Measurements from ENCODE around the gene DMKN. TPM values are rescaled to one million over a fixed set of nuclear protein-coding genes. Genes with fewer than 3 reads are reported as not detected.

Gene DMKN
- total RNA-seq, 2 experiments from 2014 or later, result 2.1 to 2.4 TPM

GRCh38 chr19:35556846-35557538 is 43.5 kb upstream of the DMKN start:
- peaks cover 9% of the 10 kb centered on the region for H3K4me1 Mint-ChIP-seq (ENCODE audit: low read depth)
- ChIA-PET CTCF (interaction anchor here (1.1 to 5.2 kb wide), 4 partner anchors 8 to 47 kb away, joined by 3 to 31 read pairs (median 6); no protein-coding TSS in a partner anchor), POLR2A (no interaction called here)
- no peaks in the 10 kb centered on the region for H3K9me3 Mint-ChIP-seq
- intact Hi-C loops (cut with micrococcal nuclease), result no loop called here
- DNase-seq, result no peak
- H3K27ac Mint-ChIP-seq, result no peak overlapping the region
- H3K27me3 Mint-ChIP-seq, result peaks cover 35% of the 10 kb centered on the region
- no peaks in the 10 kb centered on the region for H3K36me3 Mint-ChIP-seq
- H3K4me3 Mint-ChIP-seq, result peak overlapping the region; percentile 1

GRCh38 chr19:35556025-35556590 is 42.7 kb upstream of the DMKN start:
- H3K27me3 Mint-ChIP-seq, result peaks cover 28% of the 10 kb centered on the region
- no peak overlapping the region for H3K4me3 Mint-ChIP-seq
- ChIA-PET CTCF (interaction anchor here (1.1 to 5.2 kb wide), 4 partner anchors 7 to 61 kb away, joined by 3 to 31 read pairs (median 6); no protein-coding TSS in a partner anchor), POLR2A (no interaction called here)
- intact Hi-C loops (cut with micrococcal nuclease), result no loop called here
- peaks cover 9% of the 10 kb centered on the region for H3K4me1 Mint-ChIP-seq (ENCODE audit: low read depth)
- H3K9me3 Mint-ChIP-seq, result no peaks in the 10 kb centered on the region
- no peak overlapping the region for H3K27ac Mint-ChIP-seq
- no peak for DNase-seq
- no peaks in the 10 kb centered on the region for H3K36me3 Mint-ChIP-seq

GRCh38 chr19:35555301-35556005 is 42.0 kb upstream of the DMKN start:
- H3K4me3 Mint-ChIP-seq, result no peak overlapping the region
- H3K36me3 Mint-ChIP-seq, result peaks cover 2% of the 10 kb centered on the region
- peaks cover 9% of the 10 kb centered on the region for H3K4me1 Mint-ChIP-seq (ENCODE audit: low read depth)
- ChIA-PET POLR2A (no interaction called here), CTCF (interaction anchor here (1.4 to 2.7 kb wide), 2 partner anchors 45 to 60 kb away, joined by 4 to 8 read pairs; no protein-coding TSS in a partner anchor)
- H3K9me3 Mint-ChIP-seq, result no peaks in the 10 kb centered on the region
- no peak for DNase-seq
- no peak overlapping the region for H3K27ac Mint-ChIP-seq
- H3K27me3 Mint-ChIP-seq, result peaks cover 23% of the 10 kb centered on the region
- intact Hi-C loops (cut with micrococcal nuclease), result no loop called here

GRCh38 chr19:35554076-35554475 is 40.6 kb upstream of the DMKN start:
- H3K9me3 Mint-ChIP-seq, result no peaks in the 10 kb centered on the region
- intact Hi-C loops (cut with micrococcal nuclease), result no loop called here

GRCh38 chr19:35553385-35554000 is 40.0 kb upstream of the DMKN start:
- ChIA-PET CTCF (interaction anchor here (0.7 kb wide), 1 partner anchor 221 kb away, joined by 3 read pairs; no protein-coding TSS in a partner anchor), POLR2A (no interaction called here)
- no peak for DNase-seq
- intact Hi-C loops (cut with micrococcal nuclease), result no loop called here
- peaks cover 5% of the 10 kb centered on the region for H3K27me3 Mint-ChIP-seq
- H3K4me3 Mint-ChIP-seq, result no peak overlapping the region
- H3K4me1 Mint-ChIP-seq (ENCODE audit: low read depth), result peaks cover 14% of the 10 kb centered on the region
- H3K36me3 Mint-ChIP-seq, result peaks cover 8% of the 10 kb centered on the region
- H3K9me3 Mint-ChIP-seq, result no peaks in the 10 kb centered on the region
- H3K27ac Mint-ChIP-seq, result no peak overlapping the region

More at GRCh38 chr19:35554076-35554475, 40.6 kb upstream of the DMKN start:
- Mint-ChIP-seq H3K4me3 (no peak overlapping the region), H3K36me3 (peaks cover 6% of the 10 kb centered on the region), H3K27me3 (peaks cover 9% of the 10 kb centered on the region), H3K4me1 (ENCODE audit: low read depth) (peaks cover 12% of the 10 kb centered on the region), H3K27ac (no peak overlapping the region)
- ChIA-PET CTCF (interaction anchor here (0.7 kb wide), 1 partner anchor 221 kb away, joined by 3 read pairs; no protein-coding TSS in a partner anchor), POLR2A (no interaction called here)
- DNase-seq, result no peak

- peaks cover 14% of the 10 kb centered on the region for H3K4me1 Mint-ChIP-seq (ENCODE audit: low read depth)
- intact Hi-C loops (cut with micrococcal nuclease), result no loop called here
- CTCF ChIA-PET, result no interaction called here
Observed at GRCh38 chr19:35552534-35553384, 39.3 kb upstream of the DMKN start.

GRCh38 chr19:35551091-35551810 is 37.8 kb upstream of the DMKN start:
- no peaks in the 10 kb centered on the region for H3K9me3 Mint-ChIP-seq
- peaks cover 21% of the 10 kb centered on the region for H3K36me3 Mint-ChIP-seq
- DNase-seq, result no peak
- ChIA-PET CTCF (interaction anchor here (1.0 kb wide), 1 partner anchor 15 kb away, joined by 3 read pairs; no protein-coding TSS in a partner anchor), POLR2A (no interaction called here)
- no peak overlapping the region for H3K27ac Mint-ChIP-seq
- peaks cover 24% of the 10 kb centered on the region for H3K4me1 Mint-ChIP-seq (ENCODE audit: low read depth)
- no peaks in the 10 kb centered on the region for H3K27me3 Mint-ChIP-seq
- H3K4me3 Mint-ChIP-seq, result no peak overlapping the region
- intact Hi-C loops (cut with micrococcal nuclease), result no loop called here

More at GRCh38 chr19:35552534-35553384, 39.3 kb upstream of the DMKN start:
- no peak for DNase-seq
- H3K4me3 Mint-ChIP-seq, result no peak overlapping the region
- no peak overlapping the region for H3K27ac Mint-ChIP-seq
- H3K36me3 Mint-ChIP-seq, result peaks cover 12% of the 10 kb centered on the region
- H3K27me3 Mint-ChIP-seq, result peaks cover 3% of the 10 kb centered on the region
- POLR2A ChIA-PET, result no interaction called here
- no peaks in the 10 kb centered on the region for H3K9me3 Mint-ChIP-seq

- ChIA-PET POLR2A (no interaction called here), CTCF (interaction anchor here (0.9 to 3.8 kb wide), 4 partner anchors 9 to 48 kb away, joined by 4 to 34 read pairs (median 20); no protein-coding TSS in a partner anchor)
- Mint-ChIP-seq H3K36me3 (peaks cover 23% of the 10 kb centered on the region), H3K4me1 (ENCODE audit: low read depth) (peaks cover 26% of the 10 kb centered on the region), H3K27me3 (no peaks in the 10 kb centered on the region), H3K9me3 (no peaks in the 10 kb centered on the region), H3K4me3 (no peak overlapping the region), H3K27ac (no peak overlapping the region)
- intact Hi-C loops (cut with micrococcal nuclease), result loop anchor here (2.0 to 5.0 kb wide), 5 partner anchors 38 to 203 kb away; partner anchors contain the start of genes DMKN, FFAR1, HAUS5 and LIN37
- DNase-seq, result no peak
Observed at GRCh38 chr19:35549879-35550523, 36.6 kb upstream of the DMKN start.

- H3K4me1 Mint-ChIP-seq (ENCODE audit: low read depth), result peaks cover 33% of the 10 kb centered on the region
- peaks cover 23% of the 10 kb centered on the region for H3K36me3 Mint-ChIP-seq
- no peak overlapping the region for H3K4me3 Mint-ChIP-seq
- H3K9me3 Mint-ChIP-seq, result no peaks in the 10 kb centered on the region
- DNase-seq, result peak; percentile 65
- ChIA-PET POLR2A (no interaction called here), CTCF (interaction anchor here (0.6 to 3.8 kb wide), 21 partner anchors 9 to 408 kb away, joined by 3 to 34 read pairs (median 6); partner anchors contain the start of genes COX6B1 and HAUS5)
- no peak overlapping the region for H3K27ac Mint-ChIP-seq
- H3K27me3 Mint-ChIP-seq, result no peaks in the 10 kb centered on the region
- intact Hi-C loops (cut with micrococcal nuclease), result loop anchor here (2.0 to 5.0 kb wide), 5 partner anchors 37 to 202 kb away; partner anchors contain the start of genes DMKN, FFAR1, HAUS5 and LIN37
Observed at GRCh38 chr19:35549174-35549788, 35.8 kb upstream of the DMKN start.

GRCh38 chr19:35546532-35546931 is 33.1 kb upstream of the DMKN start:
- Mint-ChIP-seq H3K36me3 (peaks cover 27% of the 10 kb centered on the region), H3K4me3 (peak overlapping the region; percentile 93), H3K27ac (peak overlapping the region; percentile 91), H3K27me3 (no peaks in the 10 kb centered on the region), H3K4me1 (ENCODE audit: low read depth) (peaks cover 35% of the 10 kb centered on the region), H3K9me3 (no peaks in the 10 kb centered on the region)
- ChIA-PET CTCF (interaction anchor here (0.9 to 3.8 kb wide), 2 partner anchors 44 to 202 kb away, joined by 3 to 34 read pairs; partner anchors contain the start of gene LIN37), POLR2A (no interaction called here)
- DNase-seq, result no peak
- intact Hi-C loops (cut with micrococcal nuclease), result loop anchor here (1.0 to 5.0 kb wide), 8 partner anchors 34 to 201 kb away; partner anchors contain the start of genes DMKN, FFAR1, HAUS5 and LIN37
